GM21786 (cell line): ENCODE data around the gene CDH16.

Experiments
- ATAC-seq: cut with Tn5 transposase; IDR thresholded peaks from one replicate; pipeline ENCODE4 v1.9.1; 2021; ENCODE audit not compliant: unreplicated experiment

CDH16 gene

GRCh38 chr16:66913081-66913480, 5.6 kb downstream of the CDH16 start:
- no peak for ATAC-seq

GRCh38 chr16:66911801-66912200, 6.9 kb downstream of the CDH16 start:
- no peak for ATAC-seq

GRCh38 chr16:66911112-66911511, 7.6 kb downstream of the CDH16 start:
- no peak for ATAC-seq

GRCh38 chr16:66910175-66910940, 8.3 kb downstream of the CDH16 start:
- ATAC-seq, result no peak

- no peak for ATAC-seq
These were observed 9.7 kb downstream of the CDH16 start for GRCh38 chr16:66908762-66909559.

- no peak for ATAC-seq
These were observed 10.6 kb downstream of the CDH16 start for GRCh38 chr16:66908116-66908515.

GRCh38 chr16:66906916-66907836, 11.5 kb downstream of the CDH16 start:
- ATAC-seq, result no peak

- ATAC-seq, result no peak
These were observed 12.8 kb downstream of the CDH16 start for GRCh38 chr16:66905633-66906539.

- no peak for ATAC-seq
These were observed 13.6 kb downstream of the CDH16 start for GRCh38 chr16:66904846-66905632.

- ATAC-seq, result no peak
These were observed 14.2 kb downstream of the CDH16 start for GRCh38 chr16:66904428-66904845.

GRCh38 chr16:66903544-66904427, 14.9 kb downstream of the CDH16 start:
- ATAC-seq, result no peak

- ATAC-seq, result no peak
These were observed 15.8 kb downstream of the CDH16 start for GRCh38 chr16:66902648-66903543.

GRCh38 chr16:66901626-66902025, 17.1 kb downstream of the CDH16 start:
- no peak for ATAC-seq

GRCh38 chr16:66900721-66901441, 17.8 kb downstream of the CDH16 start:
- no peak for ATAC-seq

- ATAC-seq, result no peak
These were observed 18.6 kb downstream of the CDH16 start for GRCh38 chr16:66899945-66900710.
